HG02970 (cell line): ENCODE results near the gene METTL13.

ENCODE experiments used
- ATAC-seq: cut with Tn5 transposase; IDR thresholded peaks from one replicate; pipeline ENCODE4 v1.9.1; 2021; ENCODE audit warnings: mild to moderate bottlenecking, moderate library complexity, moderate number of reproducible peaks; ENCODE audit not compliant: unreplicated experiment, low FRiP score

Gene METTL13

DNA sequence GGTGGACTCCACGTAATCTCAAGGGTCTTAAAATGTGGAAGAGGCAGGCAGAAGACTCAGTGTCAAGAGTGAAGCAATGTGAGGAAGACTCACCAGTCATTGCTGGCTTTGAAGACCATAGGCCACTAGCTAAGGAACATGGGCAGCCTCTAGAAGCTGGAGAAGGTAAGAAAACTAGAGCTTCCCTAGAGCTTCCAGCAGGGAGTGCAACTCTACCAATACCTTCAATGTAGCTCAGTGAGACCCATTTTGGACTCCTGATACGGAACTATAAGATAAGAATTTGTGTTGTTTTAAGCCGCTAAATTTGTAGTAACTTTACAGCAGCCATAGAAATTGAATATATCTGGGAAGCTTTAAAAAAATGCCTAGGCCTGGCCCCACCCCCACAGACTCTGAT is 18.9 kb downstream of the METTL13 start:
- ATAC-seq = no peak

DNA sequence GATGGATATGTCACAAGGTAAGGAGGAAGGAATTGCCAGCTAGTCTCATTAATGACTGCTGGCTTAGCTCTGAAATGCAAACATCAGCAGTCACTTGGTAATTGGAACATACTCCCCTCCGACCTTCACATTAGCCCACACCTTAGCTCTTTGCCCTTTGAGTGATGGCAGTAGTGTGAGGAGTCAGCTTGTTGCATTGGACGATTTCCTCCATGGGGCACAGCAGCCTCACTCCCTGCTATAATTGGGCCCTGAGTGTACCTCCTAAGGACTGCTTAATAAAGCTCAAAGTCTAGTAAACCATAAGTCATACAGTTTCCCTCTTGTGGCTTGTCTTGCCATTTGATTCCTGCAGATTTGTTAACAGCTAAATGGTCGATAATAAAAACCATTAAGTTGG is 19.4 kb downstream of the METTL13 start:
- ATAC-seq = no peak

DNA sequence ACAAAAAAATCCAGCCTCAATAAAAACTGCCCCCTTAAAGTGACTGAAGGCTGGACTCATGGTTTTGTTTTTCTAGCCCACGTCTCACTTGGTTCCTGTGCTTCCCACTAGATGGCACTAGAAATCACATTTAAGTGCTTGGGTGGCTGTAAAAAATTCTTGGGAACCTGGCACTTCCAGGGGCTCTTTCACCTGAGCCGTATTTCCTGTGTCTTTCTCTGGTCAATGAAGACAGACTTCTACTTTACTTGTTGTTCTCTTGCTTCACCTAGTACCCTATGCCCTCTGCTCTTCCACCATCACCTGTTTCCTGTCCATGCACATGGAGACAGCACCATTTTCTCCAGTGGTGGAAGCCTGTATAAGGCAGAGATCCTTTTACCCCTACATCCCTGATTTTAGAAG is 20.0 kb downstream of the METTL13 start:
- ATAC-seq = no peak

DNA sequence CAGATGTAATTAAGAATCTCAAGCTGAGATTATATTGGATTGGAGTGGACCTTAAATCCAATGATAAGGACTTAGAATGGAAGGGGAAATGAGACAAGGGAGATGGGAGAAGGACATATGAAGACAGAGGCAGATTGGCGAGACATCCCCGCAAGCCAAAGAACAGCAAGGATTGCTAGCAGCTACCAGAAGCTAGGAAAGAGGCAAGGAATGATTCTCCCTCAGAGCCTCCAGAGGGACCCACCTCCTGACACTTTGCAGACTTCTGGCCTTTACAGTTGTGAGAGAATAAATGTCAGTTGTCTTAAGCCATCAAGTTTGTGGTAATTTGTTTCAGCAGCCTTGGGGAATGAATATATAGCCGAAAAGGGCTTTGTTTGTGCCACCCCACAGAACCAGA is 20.7 kb downstream of the METTL13 start:
- no peak for ATAC-seq

DNA sequence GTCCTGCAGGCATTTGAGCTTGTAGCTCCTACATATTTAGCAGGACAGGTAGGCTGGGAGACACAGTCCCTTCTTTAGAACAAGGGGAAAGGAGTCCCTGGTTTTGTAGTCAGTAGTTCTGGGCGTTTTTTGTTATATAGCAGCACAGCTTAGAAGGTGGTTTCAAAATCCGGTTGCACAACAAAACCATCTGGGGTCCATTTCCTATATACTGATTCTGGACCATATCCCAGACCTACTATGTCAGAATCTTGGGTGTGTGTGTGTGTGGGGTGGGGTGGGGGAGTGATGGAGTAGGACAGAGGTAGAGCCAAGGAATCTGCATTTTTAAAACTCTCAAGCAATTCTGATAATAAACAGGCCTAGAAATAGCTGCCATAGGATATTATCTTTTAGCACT is 21.6 kb downstream of the METTL13 start:
- no peak for ATAC-seq

DNA sequence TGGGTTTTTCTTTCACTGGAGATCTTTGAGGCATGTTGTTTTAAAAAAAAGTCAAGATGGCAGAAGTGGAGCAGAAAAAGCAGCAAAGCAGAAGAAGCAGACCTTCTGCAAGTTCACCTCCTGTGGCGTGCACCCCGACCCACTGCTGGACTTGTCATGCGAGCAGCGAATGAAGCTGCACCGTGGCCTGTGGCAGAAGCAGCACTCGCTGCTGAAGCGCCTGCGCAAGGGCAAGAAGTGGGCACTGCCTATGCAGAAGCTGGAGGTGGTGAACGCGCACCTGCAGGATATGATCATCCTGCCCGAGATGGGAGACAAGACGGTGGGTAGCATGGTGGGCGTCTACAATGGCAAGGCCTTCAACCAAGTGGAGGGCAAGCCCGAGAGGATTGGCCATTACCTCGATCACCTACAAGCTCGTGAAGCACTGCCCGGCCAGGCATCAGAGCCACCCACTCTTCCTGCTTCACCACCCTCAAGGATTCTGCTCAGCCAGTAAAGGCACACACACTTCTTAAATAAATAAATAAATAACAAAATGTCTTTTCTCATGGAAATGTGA is 22.1 kb downstream of the METTL13 start:
- no peak for ATAC-seq

DNA sequence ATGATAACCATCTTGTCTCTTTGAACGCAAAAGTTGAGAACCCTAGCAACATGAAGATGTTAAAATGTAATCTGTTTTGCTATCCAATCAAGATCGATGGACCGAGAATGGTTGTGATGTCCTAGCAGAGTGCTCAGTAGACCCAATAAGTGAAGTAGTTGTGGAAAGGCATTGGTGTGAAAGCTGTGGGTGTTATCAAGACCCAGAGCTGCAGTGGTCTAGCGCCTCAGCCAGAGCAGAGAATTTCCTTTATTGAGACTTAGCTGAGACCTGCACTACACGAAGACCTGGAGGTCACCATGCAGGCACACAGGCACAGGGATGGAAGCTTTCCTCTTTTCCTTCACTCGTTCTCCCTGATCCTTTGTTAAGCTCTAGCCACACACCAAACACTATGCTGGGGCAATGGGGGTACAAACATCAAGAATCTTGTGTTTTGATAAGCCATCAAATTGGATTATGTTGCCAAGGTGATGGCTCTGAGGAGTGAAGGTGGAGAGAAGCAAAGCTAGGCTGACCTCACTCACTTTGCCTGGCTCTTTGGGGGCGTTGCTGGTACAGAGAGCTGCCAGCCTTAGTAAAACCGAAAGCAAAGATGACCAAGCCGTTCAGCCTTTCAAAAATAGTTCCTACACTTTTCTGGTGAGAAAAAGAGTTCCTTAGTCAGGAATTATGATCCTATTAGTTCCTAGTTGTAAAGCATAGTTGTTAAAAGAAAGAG is 24.1 kb downstream of the METTL13 start:
- peak; percentile 65 for ATAC-seq

DNA sequence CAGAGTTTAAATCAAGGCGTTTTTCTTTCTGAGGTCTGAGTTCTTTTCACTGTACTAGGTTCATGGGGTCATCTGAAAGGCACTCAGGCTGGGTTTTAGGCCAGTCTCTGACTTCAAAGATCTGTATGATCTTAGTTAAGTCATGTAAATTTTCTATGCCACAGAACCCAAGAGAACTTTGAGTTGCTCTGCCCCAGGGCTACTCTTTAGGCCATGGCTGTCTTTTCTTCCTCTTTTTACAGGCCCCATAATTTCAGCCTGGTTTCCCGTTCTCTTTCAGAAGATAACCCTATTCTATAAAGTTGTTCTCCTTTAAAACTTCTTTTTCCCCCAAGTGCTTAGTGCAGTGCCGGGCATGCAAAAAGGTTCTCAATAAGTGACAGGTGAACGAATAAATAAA is 26.1 kb downstream of the METTL13 start:
- no peak for ATAC-seq

DNA sequence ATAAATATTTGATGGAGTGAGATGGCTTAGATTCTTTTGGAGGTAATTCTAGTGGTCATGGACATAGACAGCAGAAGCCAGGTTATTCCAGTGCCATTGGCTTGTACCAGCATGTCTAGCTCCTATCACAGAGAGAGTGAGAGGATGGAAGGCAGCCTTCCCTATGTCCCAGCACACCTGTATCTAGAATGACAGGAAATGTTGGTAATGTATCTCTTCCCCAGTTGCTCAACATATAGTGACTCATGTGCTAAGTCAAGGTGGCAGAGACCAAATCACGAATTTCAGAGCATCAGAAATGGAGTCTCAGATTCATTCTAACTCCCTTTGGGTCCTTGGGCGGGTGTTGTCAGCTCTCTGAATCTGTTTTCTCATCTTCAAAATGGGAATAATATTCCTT is 28.4 kb downstream of the METTL13 start:
- ATAC-seq = no peak

DNA sequence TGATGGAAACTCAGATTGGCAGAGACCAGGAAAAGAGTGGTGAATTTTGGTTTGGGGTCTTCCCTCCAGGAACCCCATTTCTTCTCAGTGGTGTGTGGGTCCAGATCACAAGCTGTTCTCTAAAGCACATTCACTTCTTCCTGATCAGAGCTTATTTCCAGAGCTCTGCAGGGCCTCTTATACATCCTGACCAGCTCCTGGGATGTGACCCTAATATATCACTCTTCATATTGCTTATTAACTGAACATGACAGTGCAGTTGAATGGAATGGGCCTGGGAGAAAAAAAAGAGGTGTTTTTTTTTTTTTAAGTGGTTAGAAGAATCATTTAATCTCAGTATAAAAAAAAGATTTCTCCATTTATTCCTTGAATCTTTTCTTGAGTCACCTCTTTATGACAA is 30.2 kb downstream of the METTL13 start:
- no peak for ATAC-seq

DNA sequence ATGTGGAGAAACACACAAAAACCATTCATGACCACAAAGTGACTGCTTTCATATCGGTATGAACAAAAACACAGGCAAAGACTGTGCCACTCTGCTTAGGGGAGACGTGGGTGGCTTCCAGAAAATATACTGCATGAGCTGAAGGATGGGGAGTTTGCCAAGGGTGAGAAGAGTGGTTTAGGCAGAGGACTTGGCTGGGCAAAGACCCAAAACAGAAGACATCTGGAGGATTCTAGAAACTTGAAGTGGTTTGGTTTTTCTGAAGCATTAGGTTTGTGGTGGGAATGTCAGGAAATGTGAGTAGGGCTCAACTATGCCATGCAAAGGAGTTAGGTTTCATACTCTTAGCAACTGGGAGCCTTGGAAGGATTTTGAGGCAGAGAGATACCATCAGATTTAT is 33.2 kb downstream of the METTL13 start:
- no peak for ATAC-seq

DNA sequence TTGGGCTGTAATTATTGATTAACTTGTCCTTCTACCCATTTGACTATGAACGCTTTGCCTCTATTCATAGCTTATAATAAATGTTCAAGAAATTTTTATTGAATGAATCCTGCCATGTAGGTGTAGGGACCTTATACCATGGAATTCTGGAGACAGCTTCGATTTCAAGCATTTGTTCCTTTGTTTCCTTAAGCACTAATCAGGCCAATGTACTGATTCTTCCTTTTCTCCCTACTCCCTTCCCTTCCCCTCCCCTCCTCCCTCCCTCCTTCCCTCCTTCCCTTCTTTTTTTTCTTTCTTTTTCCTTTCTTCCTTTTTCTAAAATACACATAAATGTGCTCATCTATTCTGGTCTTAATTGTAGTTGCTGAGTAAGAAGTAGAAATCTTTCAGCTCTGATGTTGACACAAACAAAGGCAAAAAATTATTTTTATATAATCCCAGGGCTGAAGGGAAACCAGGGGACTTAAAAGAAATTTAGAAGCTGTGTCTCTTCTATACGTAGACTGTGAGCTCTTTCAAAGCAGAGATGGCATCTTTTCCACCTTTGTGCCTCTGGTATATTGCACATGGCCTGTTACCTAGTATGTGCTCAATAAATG is 34.9 kb downstream of the METTL13 start:
- no peak for ATAC-seq

DNA sequence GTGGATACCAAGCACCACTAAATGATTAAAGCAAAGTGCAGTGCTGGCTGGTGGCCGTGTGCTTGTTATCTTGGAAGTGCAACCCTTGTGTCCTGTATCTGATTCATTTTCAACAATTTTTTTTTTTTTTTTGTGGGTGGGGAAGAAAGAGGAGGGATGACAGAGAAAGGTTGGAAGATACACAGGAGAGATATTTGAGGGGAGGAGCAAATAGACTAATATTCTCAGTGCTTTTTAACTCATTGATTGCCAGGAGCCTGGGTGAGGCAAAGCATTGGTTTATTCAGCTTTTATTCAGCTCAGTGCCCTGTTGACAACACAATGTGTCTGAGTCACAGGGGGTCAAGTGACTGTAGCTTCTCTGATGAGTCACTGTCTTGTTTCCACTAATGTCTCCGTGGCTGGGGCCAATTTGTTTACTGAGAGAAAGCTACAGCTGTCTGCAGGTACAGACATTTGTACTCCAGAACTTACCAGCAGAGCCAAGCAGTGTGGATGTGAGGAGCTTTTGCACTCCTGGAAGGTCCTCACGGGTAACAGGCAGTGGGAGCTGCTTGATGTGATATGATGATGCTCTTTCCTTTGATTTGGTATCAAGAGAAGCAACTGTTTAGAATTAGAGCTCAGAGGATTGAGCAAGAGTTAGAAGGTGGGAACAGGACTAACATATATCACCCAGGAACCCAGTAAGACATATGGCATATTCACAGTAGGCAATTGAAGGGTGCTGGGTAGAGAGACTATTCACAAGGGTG is 36.2 kb downstream of the METTL13 start:
- no peak for ATAC-seq

DNA sequence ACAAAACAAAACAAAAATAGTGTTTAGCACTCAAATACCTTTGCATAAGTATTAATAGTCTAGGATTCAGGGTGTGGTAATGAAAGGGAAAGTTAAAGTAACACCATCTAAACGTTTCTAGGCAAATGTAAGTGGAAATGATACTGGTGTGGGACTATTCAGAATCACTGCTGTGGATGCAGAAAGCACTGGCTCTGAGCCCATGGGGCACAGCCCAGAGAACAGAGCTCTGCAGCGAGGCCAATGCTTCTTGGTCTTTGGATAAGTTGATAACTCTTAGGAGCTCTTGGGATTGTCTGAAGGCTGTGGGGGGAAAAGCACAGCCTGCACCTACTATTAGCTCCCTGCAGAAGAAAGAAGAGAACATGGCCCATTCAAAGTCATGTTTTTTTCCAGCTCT is 38.5 kb downstream of the METTL13 start:
- ATAC-seq = no peak

DNA sequence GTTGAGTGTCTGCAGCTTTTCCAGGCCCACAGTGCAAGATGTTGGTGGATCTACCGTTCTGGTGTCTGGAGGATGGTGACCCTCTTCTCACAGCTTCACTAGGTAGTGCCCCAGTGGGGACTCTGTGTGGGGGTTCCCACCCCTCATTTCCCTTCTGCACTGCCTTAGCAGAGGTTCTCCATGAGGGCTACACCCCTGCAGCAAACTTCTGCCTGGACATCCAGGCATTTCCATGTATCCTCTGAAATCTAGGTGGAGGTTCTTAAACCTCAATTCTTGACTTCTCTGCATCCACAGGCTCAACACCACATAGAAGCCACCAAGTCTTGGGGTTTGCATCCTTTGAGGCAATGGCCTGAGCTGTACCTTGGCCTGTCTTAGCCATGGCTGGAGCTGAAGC is 45.5 kb downstream of the METTL13 start:
- ATAC-seq = no peak

DNA sequence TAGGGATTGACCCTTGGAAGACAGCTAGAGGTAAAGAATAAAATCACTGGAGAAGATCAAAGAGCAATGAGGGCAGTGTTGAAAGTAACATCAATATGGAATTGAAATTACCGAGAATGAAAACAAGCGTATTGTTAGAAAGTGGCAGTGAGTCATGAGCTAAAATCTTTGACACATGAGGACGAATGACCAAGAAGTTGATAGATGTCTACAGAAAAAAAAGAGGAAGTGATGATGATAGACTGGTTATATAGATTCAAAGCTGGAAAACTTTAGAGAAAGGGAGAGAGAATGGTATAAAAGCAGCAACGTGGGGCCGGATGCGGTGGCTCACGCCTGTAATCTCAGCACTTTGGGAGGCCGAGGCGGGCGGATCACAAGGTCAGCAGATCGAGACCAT is 47.3 kb downstream of the METTL13 start:
- ATAC-seq = no peak

DNA sequence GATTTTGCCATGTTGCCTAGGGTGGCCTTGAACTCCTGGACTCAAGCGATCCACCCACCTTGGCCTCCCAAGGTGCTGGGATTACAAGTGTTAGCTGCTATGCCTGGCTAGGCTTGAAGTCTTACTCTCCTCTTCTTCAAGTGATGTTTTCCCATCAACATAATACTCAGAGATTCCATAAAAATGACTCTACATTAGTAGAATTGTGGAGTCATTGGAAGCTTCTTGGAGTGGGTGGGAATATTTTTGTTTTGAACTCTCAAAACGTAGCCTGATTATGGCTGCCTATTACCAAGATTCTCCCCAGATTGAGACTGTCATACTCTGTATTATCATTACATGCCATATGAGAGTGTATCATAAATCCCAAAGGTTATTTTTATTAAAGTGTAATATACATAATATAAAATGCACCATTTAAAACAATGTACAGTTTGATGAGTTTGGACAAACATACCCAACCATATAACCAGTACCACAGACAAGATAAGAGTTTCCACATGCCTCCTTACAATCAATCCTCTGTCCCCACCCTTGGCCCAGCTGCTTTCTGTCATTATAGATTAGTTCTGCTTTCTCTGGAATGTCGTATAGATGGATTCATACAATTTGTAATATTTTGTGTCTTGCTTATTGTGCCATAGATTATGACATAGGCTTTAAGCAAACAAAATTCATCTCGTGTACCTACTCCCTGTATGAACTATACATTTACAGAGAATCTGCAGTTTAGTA is 51.8 kb downstream of the METTL13 start:
- no peak for ATAC-seq

DNA sequence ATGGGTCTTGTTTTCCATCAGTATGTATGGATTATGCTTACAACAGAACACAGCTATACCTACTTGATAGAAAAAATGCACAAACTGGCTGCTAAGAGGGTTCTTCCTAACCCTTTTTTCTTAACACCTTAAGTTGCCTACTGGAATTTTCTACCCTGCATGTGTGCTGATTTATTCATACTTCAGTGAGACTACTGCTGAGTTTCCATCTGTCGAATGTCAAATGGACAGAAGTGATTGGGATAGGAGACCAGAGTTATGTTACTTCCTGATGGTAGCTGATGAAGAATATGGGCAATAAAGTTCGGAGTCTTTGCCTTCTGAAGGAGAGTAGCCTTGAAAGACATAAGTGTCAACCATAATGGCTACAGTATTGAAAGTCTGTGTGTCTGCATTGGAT is 53.4 kb downstream of the METTL13 start:
- ATAC-seq = no peak

DNA sequence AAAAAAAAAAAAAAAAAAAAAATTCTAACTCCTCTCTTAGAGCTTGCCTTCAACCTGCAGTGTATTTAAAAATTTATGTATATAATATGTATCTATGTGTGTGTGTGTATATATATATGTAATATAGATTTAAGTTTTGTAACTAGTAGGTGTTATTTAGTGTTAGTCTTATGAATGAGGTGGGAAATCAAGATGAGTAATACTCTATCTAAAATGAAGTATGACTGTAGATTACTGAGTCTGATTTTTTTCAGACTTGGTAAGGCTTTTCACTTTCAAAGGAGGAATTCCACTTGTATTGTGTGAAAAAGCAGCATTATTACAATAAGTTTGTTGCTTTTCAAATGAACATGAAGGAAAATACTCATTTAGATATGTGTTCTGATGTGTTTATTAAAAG is 54.4 kb downstream of the METTL13 start:
- ATAC-seq = no peak

DNA sequence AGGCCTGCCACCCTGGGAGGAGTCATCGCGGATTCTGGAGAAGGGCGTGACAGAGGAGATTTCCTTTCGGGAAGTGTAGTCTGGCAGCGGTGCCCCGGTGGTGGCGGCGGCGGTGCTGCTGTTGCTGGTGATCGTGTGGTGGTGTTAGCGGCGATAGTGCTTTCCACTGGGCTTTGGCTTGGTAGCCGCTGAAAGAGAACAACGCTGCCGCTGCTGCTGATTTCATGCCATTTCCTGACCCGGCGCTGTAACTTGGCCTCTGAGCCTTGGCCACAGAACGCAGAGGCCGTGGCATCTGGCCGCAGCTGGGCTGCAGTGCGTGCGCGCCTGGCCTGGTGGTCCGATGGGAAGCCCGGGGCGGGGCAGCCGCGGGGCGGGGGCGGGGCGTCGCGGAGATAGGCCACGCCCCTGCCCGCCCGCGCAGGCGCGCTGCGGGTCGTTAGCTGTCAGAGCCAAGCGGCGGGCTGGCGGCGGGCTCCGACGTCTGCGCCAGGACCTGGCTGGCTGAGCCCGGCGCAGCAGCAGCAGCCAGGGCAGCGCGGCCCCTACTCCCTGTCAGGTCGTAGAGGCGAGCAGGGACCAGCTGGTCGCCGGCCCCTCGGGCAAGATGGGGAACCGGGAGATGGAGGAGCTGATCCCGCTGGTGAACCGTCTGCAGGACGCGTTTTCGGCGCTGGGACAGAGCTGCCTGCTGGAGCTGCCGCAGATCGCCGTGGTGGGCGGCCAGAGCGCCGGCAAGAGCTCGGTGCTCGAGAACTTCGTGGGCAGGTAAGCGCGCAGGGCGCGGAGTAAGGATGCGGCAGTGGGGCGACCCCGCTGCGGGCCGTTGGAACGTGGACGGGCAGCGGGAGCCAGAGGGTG is 59.8 kb downstream of the METTL13 start, which contains the start of gene DNM3:
Gene DNM3, plus strand, starts transcription at position 449 of the 861 bp plus-strand sequence. Its CDS starts 159 bp downstream, at position 608.
- peak; percentile 84 for ATAC-seq
